ENCODE data around the gene GPR162.

DNA sequence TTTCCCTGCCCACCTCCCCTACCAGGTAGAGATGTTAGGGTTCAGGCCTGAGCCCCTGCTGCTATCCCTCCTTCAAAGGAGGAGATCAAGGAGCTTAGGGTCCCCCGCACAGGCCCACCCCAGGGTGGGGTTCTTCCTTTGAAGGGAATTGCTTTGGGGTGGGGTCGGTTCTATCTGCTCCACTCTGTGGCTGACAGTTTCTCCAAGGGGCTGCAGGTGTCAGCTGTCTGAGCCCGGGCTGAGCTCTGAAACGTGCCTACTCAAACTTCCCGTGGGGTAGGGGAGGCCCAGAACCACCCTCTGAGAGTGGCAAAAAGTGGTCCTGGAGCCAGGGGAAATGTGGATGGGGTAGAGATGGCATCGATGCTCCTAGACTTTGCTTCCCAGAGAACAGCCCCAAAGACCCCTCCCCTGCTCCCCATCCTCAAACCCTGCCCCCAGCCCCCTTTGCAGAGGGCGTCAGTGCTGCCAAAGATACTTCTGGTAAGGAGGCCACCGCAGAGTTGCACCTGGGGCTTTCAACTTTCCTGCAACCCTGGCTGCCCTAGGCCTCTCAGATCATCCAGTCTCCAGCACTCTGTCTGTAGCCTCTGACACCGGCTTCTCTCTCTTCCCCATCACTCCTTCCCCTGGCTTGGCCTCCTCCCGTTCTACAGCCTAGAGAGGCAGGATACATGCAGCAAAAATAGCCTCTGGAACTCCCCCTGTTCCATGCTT is 38.6 kb upstream of the GPR162 start:
- TF ChIP-seq, protein P1, sequence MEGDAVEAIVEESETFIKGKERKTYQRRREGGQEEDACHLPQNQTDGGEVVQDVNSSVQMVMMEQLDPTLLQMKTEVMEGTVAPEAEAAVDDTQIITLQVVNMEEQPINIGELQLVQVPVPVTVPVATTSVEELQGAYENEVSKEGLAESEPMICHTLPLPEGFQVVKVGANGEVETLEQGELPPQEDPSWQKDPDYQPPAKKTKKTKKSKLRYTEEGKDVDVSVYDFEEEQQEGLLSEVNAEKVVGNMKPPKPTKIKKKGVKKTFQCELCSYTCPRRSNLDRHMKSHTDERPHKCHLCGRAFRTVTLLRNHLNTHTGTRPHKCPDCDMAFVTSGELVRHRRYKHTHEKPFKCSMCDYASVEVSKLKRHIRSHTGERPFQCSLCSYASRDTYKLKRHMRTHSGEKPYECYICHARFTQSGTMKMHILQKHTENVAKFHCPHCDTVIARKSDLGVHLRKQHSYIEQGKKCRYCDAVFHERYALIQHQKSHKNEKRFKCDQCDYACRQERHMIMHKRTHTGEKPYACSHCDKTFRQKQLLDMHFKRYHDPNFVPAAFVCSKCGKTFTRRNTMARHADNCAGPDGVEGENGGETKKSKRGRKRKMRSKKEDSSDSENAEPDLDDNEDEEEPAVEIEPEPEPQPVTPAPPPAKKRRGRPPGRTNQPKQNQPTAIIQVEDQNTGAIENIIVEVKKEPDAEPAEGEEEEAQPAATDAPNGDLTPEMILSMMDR (IDR thresholded peaks at IDR 0.05 in 2 of 3, conservative IDR thresholded peaks at IDR 0.05 in 1 of 3; ENCODE audit: borderline replicate concordance in 1 of 3, insufficient read depth in 1 of 3, low read depth in 2 of 3, low read length in 2 of 3): no peak
- no peak for TF ChIP-seq SIN3A (IDR thresholded peaks at IDR 0.05; ENCODE audit: low read depth)

All from HCT116 (cell line).